NCI-H2081 treated with DMSO at 0.1 percent for 48 hours (cell line): ENCODE measurements around the gene IFIH1.

Experiments
- DNase-seq: peaks from one replicate; lab custom pipeline; 2025; lab: John Stamatoyannopoulos, UW

Gene IFIH1

GRCh38 chr2:162318328-162319180 lies at the start of gene IFIH1:
Gene IFIH1, minus strand, starts transcription at chr2:162318684. Its CDS starts 377 bp downstream, at chr2:162318307.
- no peak for DNase-seq

DNA sequence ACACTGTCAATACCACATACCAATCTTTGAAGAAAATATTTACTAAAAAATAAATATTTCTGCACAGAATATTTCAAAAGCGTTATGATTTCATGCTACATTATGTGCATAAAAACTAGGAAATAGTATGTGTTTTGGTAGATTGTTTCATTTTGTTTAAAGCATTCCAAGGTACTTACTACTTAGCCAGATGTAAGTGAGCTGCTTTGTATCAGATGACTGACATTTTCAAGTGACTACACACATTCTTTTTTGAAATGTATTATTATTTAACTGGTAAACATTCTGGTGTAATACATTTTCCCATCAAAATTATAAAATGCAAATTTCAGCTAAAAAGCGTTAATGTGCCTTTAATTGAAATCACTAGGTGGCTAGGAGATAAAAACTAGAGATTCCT lies 46.9 kb upstream of the IFIH1 start:
- DNase-seq = no peak

DNA sequence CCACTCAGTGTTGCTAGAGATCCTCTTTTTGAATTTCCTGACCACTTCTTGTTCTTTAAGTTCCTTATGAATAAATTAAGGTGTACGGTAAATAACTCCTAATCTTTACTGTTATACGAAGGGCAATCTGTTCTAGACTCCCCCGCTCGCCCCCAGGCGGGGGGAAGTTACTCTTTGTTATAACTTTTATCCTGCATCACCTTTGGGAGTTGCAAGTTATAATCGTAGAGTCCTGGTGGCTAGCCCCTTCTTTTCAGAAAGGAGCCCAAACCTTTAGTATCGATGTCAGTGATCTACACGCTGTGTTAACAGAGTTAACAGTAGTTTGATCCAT lies 26.1 kb upstream of the IFIH1 start:
- DNase-seq = no peak

GRCh38 chr2:162343824-162344616 lies 25.5 kb upstream of the IFIH1 start, which contains the start of gene GCA:
Gene GCA, plus strand, starts transcription at chr2:162344132. Its CDS starts 117 bp downstream, at chr2:162344249.
- peak; percentile 75 for DNase-seq

GRCh38 chr2:162343492-162343823 lies 25.0 kb upstream of the IFIH1 start:
- no peak for DNase-seq

- DNase-seq = no peak
Measured at GRCh38 chr2:162342841-162343240, 24.4 kb upstream of the IFIH1 start.

- DNase-seq = no peak
Measured at GRCh38 chr2:162342321-162342720, 23.8 kb upstream of the IFIH1 start.

DNA sequence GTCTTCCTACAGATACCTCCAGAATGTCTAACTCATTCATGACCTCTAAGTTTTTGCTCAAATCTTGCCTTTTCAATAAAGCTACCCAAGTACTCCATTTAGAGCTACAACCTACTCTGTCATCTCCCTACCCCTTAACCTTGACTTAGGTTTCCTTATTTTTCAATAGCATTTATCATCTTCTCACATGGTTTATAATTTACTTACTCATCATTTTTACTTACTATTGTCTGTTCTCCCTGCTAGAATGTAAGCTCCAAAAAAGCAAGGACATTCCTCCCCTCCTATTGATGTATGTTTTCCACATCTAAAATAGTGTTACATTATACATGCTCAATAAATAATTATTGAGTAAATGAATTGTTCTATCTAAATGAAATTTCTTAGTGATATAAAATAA lies 22.3 kb upstream of the IFIH1 start:
- no peak for DNase-seq

DNA sequence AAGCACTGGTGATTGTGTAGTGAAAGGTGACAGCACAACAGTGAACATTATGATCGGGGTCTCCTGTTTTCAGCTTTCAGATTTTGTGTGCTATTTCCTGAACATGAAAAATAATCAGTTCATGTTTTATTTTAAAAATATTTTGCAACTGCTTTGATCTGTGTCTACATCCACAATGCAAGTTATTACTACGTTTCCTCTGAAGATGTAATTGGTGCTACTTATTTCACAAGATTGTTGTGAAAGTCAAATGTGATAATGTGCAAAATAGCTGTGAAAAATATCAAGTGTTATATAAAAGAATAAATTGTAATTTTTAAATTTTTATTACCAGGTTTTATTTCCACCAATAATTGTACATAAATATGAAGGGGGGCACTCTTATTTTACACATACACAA lies 19.4 kb upstream of the IFIH1 start:
- DNase-seq = no peak

DNA sequence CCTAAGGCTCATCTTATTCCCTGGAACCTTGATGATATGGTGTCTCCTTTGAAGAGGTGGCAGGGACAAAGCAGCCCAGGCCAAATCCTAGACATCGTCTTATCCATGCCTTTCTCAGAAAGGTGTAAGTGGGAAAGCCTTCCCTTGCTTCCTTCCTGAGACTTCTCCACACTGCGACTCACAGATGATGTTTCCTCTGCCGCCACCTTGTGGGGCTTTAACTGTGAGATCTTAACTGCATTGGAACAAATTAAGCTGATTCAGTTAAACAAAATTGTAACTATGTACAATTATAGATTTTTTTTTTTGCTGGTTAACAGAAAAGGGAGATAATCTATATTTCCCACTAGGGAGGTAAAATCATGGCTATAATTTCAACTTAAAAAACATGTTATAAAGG lies 15.5 kb upstream of the IFIH1 start:
- no peak for DNase-seq

GRCh38 chr2:162330881-162331280 lies 12.4 kb upstream of the IFIH1 start:
- DNase-seq = no peak

DNA sequence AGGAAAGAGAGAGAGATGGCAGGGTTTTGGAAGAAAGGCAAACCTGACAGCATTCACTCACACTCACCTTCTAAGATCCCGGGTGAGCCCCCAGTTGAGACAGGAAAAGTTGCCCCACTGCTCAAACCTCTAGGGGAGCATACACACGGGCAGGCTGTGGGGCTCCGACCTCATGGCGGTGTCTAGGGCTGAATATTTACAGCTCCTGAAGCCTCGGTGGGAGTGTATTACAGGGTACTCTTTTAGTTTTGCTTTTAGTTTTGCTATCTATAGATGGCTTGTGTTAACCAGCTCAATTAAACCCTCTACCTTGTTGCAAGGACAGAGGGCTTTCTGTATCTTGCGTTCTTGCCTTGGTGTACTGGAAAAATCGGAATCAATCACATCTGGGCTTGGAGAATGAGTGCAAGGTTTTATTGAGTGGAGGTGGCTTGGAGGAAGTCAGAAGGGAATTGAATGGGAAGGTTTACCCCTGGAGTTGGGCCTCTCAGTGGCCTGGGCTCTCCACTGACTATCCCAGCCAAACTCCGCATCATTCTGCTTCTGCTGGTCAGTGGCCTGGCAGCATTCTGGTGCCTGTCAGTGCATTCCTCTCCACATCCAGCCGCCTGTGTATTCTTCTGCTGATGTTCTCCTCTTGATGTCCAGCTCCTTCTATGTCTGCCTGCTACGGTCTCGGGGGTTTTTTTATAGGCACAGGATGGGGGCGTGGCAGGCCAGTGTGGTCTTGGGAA lies 10.1 kb upstream of the IFIH1 start:
- no peak for DNase-seq

DNA sequence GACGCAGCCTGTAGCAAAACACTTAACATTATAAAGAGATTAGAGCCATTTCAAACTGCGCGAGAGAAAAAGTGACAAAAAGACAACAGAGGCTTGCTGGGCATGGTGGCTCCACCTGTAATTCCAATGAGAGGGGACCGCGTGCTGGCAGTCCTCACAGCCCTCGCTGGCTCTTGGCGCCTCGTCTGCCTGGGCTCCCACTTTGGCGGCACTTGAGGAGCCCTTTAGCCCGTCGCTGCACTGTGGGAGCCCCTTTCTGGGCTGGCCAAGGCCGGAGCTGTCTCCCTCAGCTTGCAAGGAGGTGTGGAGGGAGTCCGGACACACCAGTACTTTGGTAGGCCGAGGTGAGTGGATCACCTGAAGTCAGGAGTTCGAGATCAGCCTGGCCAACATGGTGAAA lies 9.3 kb upstream of the IFIH1 start:
- no peak for DNase-seq

DNA sequence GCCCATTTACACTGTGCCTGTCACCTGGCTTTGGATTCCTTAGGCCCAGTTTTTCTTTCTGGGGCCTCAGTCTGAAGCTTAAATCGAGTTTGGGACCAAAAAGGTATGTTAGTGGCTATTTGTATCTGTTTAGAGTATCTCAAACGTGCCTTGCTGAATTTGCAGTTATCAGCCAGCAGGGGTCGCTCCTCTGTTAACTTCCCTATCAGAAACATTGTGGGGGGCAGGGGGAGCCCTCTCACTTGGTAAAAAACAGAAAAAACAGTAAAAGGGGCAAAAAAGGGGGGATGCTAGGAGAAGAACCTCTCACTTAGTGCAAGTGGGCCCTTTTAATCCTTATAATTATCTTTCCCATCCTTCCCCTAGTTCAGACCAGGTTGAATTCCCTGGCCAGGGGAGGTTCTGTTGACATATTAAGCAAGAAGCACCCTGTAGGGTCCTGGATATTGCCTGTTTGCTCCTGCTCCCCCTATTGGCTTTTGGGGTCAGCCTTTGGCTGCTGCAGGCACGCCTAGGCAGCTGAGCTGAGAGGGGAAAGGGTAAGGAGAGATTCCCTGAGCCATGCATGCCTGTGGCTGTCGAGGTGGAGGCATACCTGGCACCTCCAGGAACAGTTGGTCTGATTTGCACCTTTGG lies 8.8 kb upstream of the IFIH1 start:
- DNase-seq = no peak

DNA sequence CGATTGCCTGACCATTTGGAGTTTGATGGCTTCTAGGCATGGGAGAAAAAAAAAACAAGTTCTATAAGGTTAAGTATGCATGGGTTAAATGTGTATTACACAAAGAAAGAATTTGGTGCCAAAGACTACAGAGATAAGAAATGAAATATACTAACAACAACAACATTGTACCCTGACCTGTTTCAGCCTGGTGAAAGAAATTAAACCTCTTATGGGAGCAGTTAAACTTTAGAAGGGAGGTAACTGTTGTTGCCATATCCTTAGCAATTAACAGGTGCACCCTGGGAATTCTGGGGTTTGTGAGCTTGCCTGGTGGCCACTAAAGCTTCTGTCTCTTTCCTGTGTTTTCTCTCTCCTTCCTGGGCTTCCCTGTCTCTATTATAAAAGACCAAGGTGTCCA lies 6.5 kb upstream of the IFIH1 start:
- DNase-seq = no peak

DNA sequence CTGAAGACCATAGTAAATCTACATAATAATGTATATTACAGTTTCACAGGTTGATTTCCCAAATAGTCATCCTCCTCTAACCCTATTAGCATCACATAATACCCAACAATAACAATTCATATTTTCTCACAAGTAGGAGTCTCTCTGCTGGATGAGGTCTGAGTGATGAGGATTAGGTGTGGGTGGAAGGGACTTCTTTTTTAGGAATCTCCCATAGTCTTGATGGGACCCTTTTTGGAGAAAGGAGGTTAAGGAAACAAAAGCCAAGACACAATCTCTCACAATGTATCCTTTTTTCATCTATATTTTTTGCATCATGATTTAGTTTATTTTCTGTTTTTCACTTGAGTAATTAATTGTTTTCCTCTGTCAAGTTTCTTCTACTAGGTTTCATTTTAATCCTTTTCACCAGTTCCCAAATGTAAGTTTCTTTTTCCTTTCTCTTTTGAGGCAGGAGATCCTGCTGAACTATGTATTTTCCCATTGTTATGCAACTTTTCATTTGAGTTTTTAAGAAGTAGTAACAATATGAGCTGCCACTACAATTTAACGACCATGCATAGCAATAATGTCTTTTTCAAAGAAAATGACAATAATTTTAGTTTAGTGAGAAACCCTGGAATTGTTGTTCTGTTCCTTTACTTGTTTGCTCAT lies 2.5 kb upstream of the IFIH1 start:
- DNase-seq = no peak

DNA sequence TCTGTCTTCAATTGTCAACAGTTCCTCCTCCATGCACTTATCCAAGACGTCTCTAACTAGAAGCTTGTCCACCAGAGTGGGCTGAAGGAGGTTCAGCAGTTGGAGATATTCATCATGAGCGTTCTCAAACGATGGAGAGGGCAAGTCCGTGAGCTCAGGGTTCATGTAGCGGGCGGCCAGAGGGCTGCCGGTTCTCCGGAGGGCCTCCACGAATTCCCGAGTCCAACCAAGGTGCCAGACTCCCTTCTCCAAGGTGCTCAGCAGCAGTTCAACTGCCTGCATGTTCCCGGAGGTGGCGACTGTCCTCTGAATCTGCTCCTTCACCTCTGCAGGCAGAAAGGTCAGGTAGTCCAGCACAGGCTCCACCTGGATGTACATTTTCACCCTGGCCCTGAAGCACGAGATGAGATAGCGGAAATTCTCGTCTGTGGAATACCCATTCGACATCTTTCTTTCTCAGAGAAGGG lies 590 bp downstream of the IFIH1 start:
- no peak for DNase-seq

GRCh38 chr2:162317058-162317742 lies 1.3 kb downstream of the IFIH1 start:
- no peak for DNase-seq

DNA sequence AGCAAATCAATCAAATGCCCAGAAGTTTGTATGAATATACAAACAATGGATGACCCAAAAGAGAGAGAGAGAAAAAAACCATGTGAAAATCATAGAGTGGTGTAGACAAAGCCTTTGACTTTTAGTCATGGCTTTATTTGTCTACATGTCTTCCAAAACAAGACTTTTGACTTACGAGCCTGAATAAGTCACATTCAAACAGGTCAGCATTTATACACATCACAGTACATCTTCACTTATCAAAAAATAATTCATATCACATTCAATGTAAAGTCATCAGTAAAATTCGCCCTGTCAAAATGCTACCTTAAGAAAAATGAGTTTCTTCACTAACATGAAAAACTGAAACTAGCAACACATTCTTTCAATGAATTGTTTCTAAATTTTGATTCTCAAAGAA lies 1.9 kb downstream of the IFIH1 start:
- no peak for DNase-seq

GRCh38 chr2:162315938-162316337 lies 2.5 kb downstream of the IFIH1 start:
- no peak for DNase-seq

- no peak for DNase-seq
Measured at GRCh38 chr2:162312853-162313252, 5.6 kb downstream of the IFIH1 start.
